ENCODE measurements around the gene COPZ1. TPM values are rescaled to one million over a fixed set of nuclear protein-coding genes. Genes with fewer than 3 reads are reported as not detected.
A peak's percentile ranks its signal among the peaks of the same experiment; 100 is the strongest.

Gene COPZ1
- total and polyA plus RNA-seq, 2 donors (not counting 3 experiments of a cell fraction or from before 2014, with no cell fraction given) = 143 to 174 TPM

- ChIA-PET CTCF (interaction anchor here (1.7 to 4.0 kb wide), 5 partner anchors 13 to 70 kb away, joined by 5 to 18 read pairs (median 8); partner anchors contain the start of gene COPZ1), POLR2A (no interaction called here)
These were observed 24.7 kb upstream of the COPZ1 start for GRCh38 chr12:54300225-54300731.

GRCh38 chr12:54300732-54301427, 24.1 kb upstream of the COPZ1 start, which contains the start of gene NFE2:
TSS of gene NFE2 (minus strand) at chr12:54301015. CDS start at chr12:54295248, 5,767 bp downstream.
- no peaks in the 10 kb centered on the region for H3K9me1 ChIP-seq (replicated peaks; ENCODE audit: control insufficient read depth, extremely low read depth, insufficient read depth, low read length)
- H3K4me2 ChIP-seq (ENCODE audit: insufficient read depth, low read length) = no peak within 1 kb of the TSS
- no peak for FAIRE-seq
- ChIA-PET POLR2A (no interaction called here), CTCF (interaction anchor here (0.5 to 4.0 kb wide), 5 partner anchors 14 to 69 kb away, joined by 3 to 18 read pairs (median 8); partner anchors contain the start of gene COPZ1)
- H3K4me3 ChIP-seq (replicated peaks in 1 of 3; ENCODE audit: insufficient read depth in 1 of 3, low read depth in 1 of 3, low read length in 3 of 3) = no peak within 1 kb of the TSS
- H3K27ac ChIP-seq (ENCODE audit: insufficient read depth, low read depth, low read length) = no peak within 1 kb of the TSS
- dilution Hi-C loops (cut with MboI; ENCODE audit: extremely low pct_ligation_motif_present, low sequenced_read_pairs) = no loop called here
- peaks cover 38 to 54% of the 10 kb centered on the region in 2 experiments for H3K27me3 ChIP-seq (ENCODE audit: control insufficient read depth in 2 of 2, insufficient read depth in 2 of 2, low read length in 2 of 2)
- no peak for DNase-seq (ENCODE audit: low read depth, low spot score)
- H3K79me2 ChIP-seq (ENCODE audit: control insufficient read depth, insufficient read depth, low read length) = no peaks in the 10 kb centered on the region
- intact Hi-C loops (cut with micrococcal nuclease) = no loop called here
- BruUV-seq (replicated peaks) = no TSS peak
- H2AFZ ChIP-seq (ENCODE audit: low read depth, low read length) = peak within 1 kb of the TSS; percentile 16
- no peak within 1 kb of the TSS for H3K9ac ChIP-seq (replicated peaks; ENCODE audit: extremely low read depth, insufficient read depth, low read length)
- H3K4me1 ChIP-seq (ENCODE audit: control insufficient read depth, extremely low read depth, insufficient read depth, low read length) = no peaks in the 10 kb centered on the region
- H3K9me3 ChIP-seq (replicated peaks; ENCODE audit: control insufficient read depth, insufficient read depth, low read length) = no peaks in the 10 kb centered on the region
- TF ChIP-seq JUN (IDR thresholded peaks at IDR 0.05; ENCODE audit: borderline replicate concordance, insufficient read depth, insufficient read length, low read depth) = no peak
- peak in 1 of 2 donors; percentile 1 for TF ChIP-seq CTCF (IDR thresholded peaks at IDR 0.05; ENCODE audit: extremely low read depth in 1 of 2, insufficient read depth in 1 of 2, low read depth in 1 of 2, low read length in 2 of 2)
- H3K36me3 ChIP-seq (ENCODE audit: control insufficient read depth in 2 of 2, extremely low read depth in 1 of 2, insufficient read depth in 2 of 2, low read length in 2 of 2) = no peaks in the 10 kb centered on the region
- no peaks in the 10 kb centered on the region for H4K20me1 ChIP-seq (replicated peaks; ENCODE audit: control insufficient read depth, extremely low read depth, insufficient read depth, low read length)

More at GRCh38 chr12:54300225-54300731, 24.7 kb upstream of the COPZ1 start:
- no peak for FAIRE-seq
- Histone ChIP-seq H3K9me3 (replicated peaks; ENCODE audit: control insufficient read depth, insufficient read depth, low read length) (no peaks in the 10 kb centered on the region), H3K4me1 (ENCODE audit: control insufficient read depth, extremely low read depth, insufficient read depth, low read length) (no peaks in the 10 kb centered on the region), H3K27me3 (ENCODE audit: control insufficient read depth in 2 of 2, insufficient read depth in 2 of 2, low read length in 2 of 2) (peaks cover 38 to 54% of the 10 kb centered on the region in 2 experiments), H3K4me2 (ENCODE audit: insufficient read depth, low read length) (no peak overlapping the region), H3K9me1 (replicated peaks; ENCODE audit: control insufficient read depth, extremely low read depth, insufficient read depth, low read length) (no peaks in the 10 kb centered on the region), H4K20me1 (replicated peaks; ENCODE audit: control insufficient read depth, extremely low read depth, insufficient read depth, low read length) (no peaks in the 10 kb centered on the region), H2AFZ (ENCODE audit: low read depth, low read length) (no peak overlapping the region), H3K36me3 (ENCODE audit: control insufficient read depth in 2 of 2, extremely low read depth in 1 of 2, insufficient read depth in 2 of 2, low read length in 2 of 2) (no peaks in the 10 kb centered on the region), H3K4me3 (replicated peaks in 1 of 3; ENCODE audit: insufficient read depth in 1 of 3, low read depth in 1 of 3, low read length in 3 of 3) (no peak overlapping the region), H3K9ac (replicated peaks; ENCODE audit: extremely low read depth, insufficient read depth, low read length) (no peak overlapping the region), H3K79me2 (ENCODE audit: control insufficient read depth, insufficient read depth, low read length) (no peaks in the 10 kb centered on the region), H3K27ac (ENCODE audit: insufficient read depth, low read depth, low read length) (no peak overlapping the region)
- TF ChIP-seq GATA2 (IDR thresholded peaks at IDR 0.05; ENCODE audit: insufficient read depth, insufficient read length, low read depth, low read length) (no peak), FOS (IDR thresholded peaks at IDR 0.05; ENCODE audit: borderline replicate concordance, insufficient read depth, low read length) (no peak), MYC (IDR thresholded peaks at IDR 0.05; ENCODE audit: low read depth, low read length) (no peak), JUN (IDR thresholded peaks at IDR 0.05; ENCODE audit: borderline replicate concordance, insufficient read depth, insufficient read length, low read depth) (no peak), MAX (IDR thresholded peaks at IDR 0.05; ENCODE audit: insufficient read depth, insufficient read length) (no peak), POLR2A (IDR thresholded peaks at IDR 0.05; ENCODE audit: low read depth, low read length) (no peak)
- DNase-seq (ENCODE audit: low read depth, low spot score) = no peak
- intact Hi-C loops (cut with micrococcal nuclease) (no loop called here), dilution Hi-C loops (cut with MboI; ENCODE audit: extremely low pct_ligation_motif_present, low sequenced_read_pairs) (no loop called here)
- BruUV-seq (replicated peaks) = no TSS peak

Measured in endothelial cell of umbilical vein (primary cell).